Neuronal stem cell (in vitro differentiated cells): ENCODE results near the gene PTDSS2.

ENCODE experiments used
- DNase-seq: peaks from one replicate; pipeline ENCODE4 v3.0.0-alpha.2; 2013; ENCODE audit warnings: low spot score
- H2AFZ ChIP-seq: one replicate; pipeline ENCODE4 v1.6.1; 2013; ENCODE audit warnings: mild to moderate bottlenecking, low read length, inconsistent platforms
- H2AK5ac ChIP-seq: 2 replicates; pipeline ENCODE4 v1.6.1; 2013; ENCODE audit warnings: low read depth, mild to moderate bottlenecking, inconsistent platforms, low read length, moderate library complexity, mixed read lengths
- H2BK120ac ChIP-seq: 2 replicates; pipeline ENCODE4 v1.6.1; 2013; ENCODE audit warnings: low read depth, mild to moderate bottlenecking, inconsistent platforms, low read length, moderate library complexity, mixed read lengths
- H2BK12ac ChIP-seq: one replicate; pipeline ENCODE4 v1.6.1; 2013; ENCODE audit warnings: low read length, inconsistent platforms
- H2BK15ac ChIP-seq: 2 replicates; pipeline ENCODE4 v1.6.1; 2013; ENCODE audit warnings: mild to moderate bottlenecking, low read length, inconsistent platforms, mixed read lengths
- H2BK5ac ChIP-seq: one replicate; pipeline ENCODE4 v1.6.1; 2013; ENCODE audit warnings: inconsistent platforms, mild to moderate bottlenecking, low read length, moderate library complexity
- H3K14ac ChIP-seq: one replicate; pipeline ENCODE4 v1.6.1; 2013; ENCODE audit warnings: low read length, inconsistent platforms
- H3K18ac ChIP-seq: 2 replicates; pipeline ENCODE4 v1.6.1; 2013; ENCODE audit warnings: low read length, inconsistent platforms
- H3K23ac ChIP-seq: 2 replicates; pipeline ENCODE4 v1.6.1; 2013; ENCODE audit warnings: low read depth, mild to moderate bottlenecking, mixed read lengths, low read length, inconsistent platforms; ENCODE audit not compliant: poor library complexity
- H3K27ac ChIP-seq: replicated peaks from 3 replicates; pipeline ENCODE4 v1.5.1; 2013; ENCODE audit warnings: low read length, inconsistent platforms
- H3K27me3 ChIP-seq, 3 experiments: 2 replicates each; pipeline ENCODE4 v1.6.1; 2013; ENCODE audit warnings: low read length in 3 of 3, mild to moderate bottlenecking in 2 of 3, inconsistent platforms in 1 of 3, low read depth in 1 of 3, mixed read lengths in 1 of 3, moderate library complexity in 1 of 3; ENCODE audit not compliant: control insufficient read depth in 3 of 3, insufficient read depth in 3 of 3
- H3K36me3 ChIP-seq, 2 donors: replicated peaks in 1 of 2; 2 replicates each; pipeline ENCODE4 v1.6.1; 2013; ENCODE audit warnings: low read length in 2 of 2; ENCODE audit not compliant: control insufficient read depth in 2 of 2, insufficient read depth in 2 of 2
- H3K4ac ChIP-seq: 2 replicates; pipeline ENCODE4 v1.6.1; 2013; ENCODE audit warnings: inconsistent platforms, mild to moderate bottlenecking, low read length, moderate library complexity
- H3K4me1 ChIP-seq, 2 donors: 1 replicate in 1 of 2; 2 replicates in 1 of 2; pipeline ENCODE4 v1.6.1; 2013; ENCODE audit warnings: low read length in 2 of 2, low read depth in 1 of 2; ENCODE audit not compliant: control insufficient read depth in 2 of 2, insufficient read depth in 1 of 2
- H3K4me2 ChIP-seq: one replicate; pipeline ENCODE4 v1.6.1; 2013; ENCODE audit warnings: mild to moderate bottlenecking, low read length, inconsistent platforms; ENCODE audit not compliant: insufficient read depth, poor library complexity, severe bottlenecking
- H3K4me3 ChIP-seq, 2 donors: 2 replicates each; pipeline ENCODE4 v1.5.1; 2013; ENCODE audit warnings: low read length in 2 of 2, mild to moderate bottlenecking in 2 of 2, inconsistent platforms in 1 of 2, moderate library complexity in 1 of 2
- H3K79me1 ChIP-seq: one replicate; pipeline ENCODE4 v1.6.1; 2013; ENCODE audit warnings: low read depth, mild to moderate bottlenecking, inconsistent platforms, low read length, moderate library complexity
- H3K9ac ChIP-seq: one replicate; pipeline ENCODE4 v1.6.1; 2013; ENCODE audit warnings: mild to moderate bottlenecking, low read depth, low read length, inconsistent platforms; ENCODE audit not compliant: poor library complexity
- H3K9me3 ChIP-seq, 2 donors: replicated peaks in 1 of 2; 2 replicates each; pipeline versions ENCODE3 to v1.6.1; 2013; ENCODE audit warnings: low read length in 2 of 2, mild to moderate bottlenecking in 2 of 2, inconsistent platforms in 1 of 2, low read depth in 1 of 2, mixed read lengths in 1 of 2, moderate library complexity in 1 of 2; ENCODE audit not compliant: control insufficient read depth in 2 of 2, insufficient read depth in 1 of 2
- H4K8ac ChIP-seq: one replicate; pipeline ENCODE4 v1.6.1; 2013; ENCODE audit warnings: low read depth, mild to moderate bottlenecking, inconsistent platforms, low read length, moderate library complexity
- H4K91ac ChIP-seq: one replicate; pipeline ENCODE4 v1.6.1; 2013; ENCODE audit warnings: low read length, low read depth, mild to moderate bottlenecking, inconsistent platforms; ENCODE audit not compliant: poor library complexity
- WGBS, 2 donors: extraction: QIAGEN DNeasy Blood & Tissue Kit; methylation state at CpG; one replicate each; pipeline ENCODE4 v1.1.7; 2013; ENCODE audit warnings: missing lambda C conversion rate in 2 of 2, mixed read lengths in 1 of 2; ENCODE audit not compliant: insufficient read length in 2 of 2, insufficient replicate concordance in 1 of 2; ENCODE audit errors: extremely low coverage in 2 of 2; 5-methylcytosine and 5-hydroxymethylcytosine counted together

The PTDSS2 gene

DNA sequence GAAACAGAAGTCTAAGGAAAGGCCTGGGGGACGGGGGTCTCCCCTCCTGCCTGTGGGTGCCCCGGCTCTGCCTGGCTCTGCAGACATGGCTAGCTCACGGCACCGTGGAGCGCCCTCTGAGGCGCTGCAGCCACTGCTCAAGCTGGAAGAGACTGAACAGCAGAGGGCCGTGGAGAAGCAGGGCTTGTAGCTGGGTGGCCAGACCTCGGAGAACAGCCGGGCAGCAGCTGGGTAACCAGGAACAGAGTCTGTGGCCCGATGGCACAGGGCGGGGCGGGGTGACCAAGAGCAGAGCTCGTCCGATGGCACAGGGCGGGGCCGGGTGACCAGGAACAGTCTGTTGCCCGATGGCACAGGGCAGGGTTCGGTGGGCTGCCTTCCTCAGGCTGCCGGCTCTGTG, 38.9 kb downstream of the PTDSS2 start:
- Histone ChIP-seq H3K4ac (no peak overlapping the region), H3K18ac (no peak overlapping the region), H2BK12ac (no peak overlapping the region), H3K23ac (no peak overlapping the region), H3K79me1 (peaks cover 18% of the 10 kb centered on the region), H3K27ac (no peak overlapping the region), H2AFZ (no peak overlapping the region), H3K4me1 (no peaks in the 10 kb centered on the region), H3K4me3 (no peak overlapping the region), H3K27me3 (no peaks in the 10 kb centered on the region), H4K91ac (no peak overlapping the region), H3K9ac (no peak overlapping the region), H2BK120ac (no peak overlapping the region), H4K8ac (no peak overlapping the region), H3K9me3 (peaks cover 0 to 2% of the 10 kb centered on the region in 2 donors), H3K4me2 (no peak overlapping the region), H2AK5ac (no peak overlapping the region), H3K36me3 (peaks cover 14 to 34% of the 10 kb centered on the region in 2 donors), H3K14ac (no peak overlapping the region), H2BK15ac (no peak overlapping the region), H2BK5ac (no peak overlapping the region)
- DNase-seq: no peak
- no CpG with 5 or more reads among the region's 19 CpGs for WGBS, 2 donors

DNA sequence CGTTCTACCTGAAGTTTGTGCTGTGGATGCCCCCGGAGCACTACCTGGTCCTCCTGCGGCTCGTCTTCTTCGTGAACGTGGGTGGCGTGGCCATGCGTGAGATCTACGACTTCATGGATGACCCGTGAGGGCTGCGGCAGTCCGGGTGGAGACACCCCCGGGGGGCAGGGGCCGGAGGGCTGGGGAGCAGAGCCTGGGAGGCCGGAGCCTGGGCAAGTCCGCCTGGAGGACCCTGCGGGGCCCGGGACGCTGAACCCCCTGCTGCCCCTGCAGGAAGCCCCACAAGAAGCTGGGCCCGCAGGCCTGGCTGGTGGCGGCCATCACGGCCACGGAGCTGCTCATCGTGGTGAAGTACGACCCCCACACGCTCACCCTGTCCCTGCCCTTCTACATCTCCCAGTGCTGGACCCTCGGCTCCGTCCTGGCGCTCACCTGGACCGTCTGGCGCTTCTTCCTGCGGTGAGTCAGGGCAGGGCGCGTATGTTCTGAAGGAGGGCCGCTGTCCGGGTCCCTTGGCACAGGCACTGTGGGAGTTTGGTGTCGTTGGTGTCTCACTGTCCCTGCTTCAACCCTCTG, 39.6 kb downstream of the PTDSS2 start:
- no peak overlapping the region for H3K4me2 ChIP-seq
- WGBS, 2 donors: no CpG with 5 or more reads among the region's 37 CpGs
- no peaks in the 10 kb centered on the region for H3K4me1 ChIP-seq
- H2AK5ac ChIP-seq: no peak overlapping the region
- peaks cover 14 to 40% of the 10 kb centered on the region in 2 donors for H3K36me3 ChIP-seq
- no peak overlapping the region for H2BK12ac ChIP-seq
- H3K4me3 ChIP-seq: no peak overlapping the region
- H2BK5ac ChIP-seq: no peak overlapping the region
- no peak overlapping the region for H3K23ac ChIP-seq
- H3K27me3 ChIP-seq: no peaks in the 10 kb centered on the region
- peak overlapping the region; percentile 17 for H4K8ac ChIP-seq
- no peak for DNase-seq
- H2AFZ ChIP-seq: no peak overlapping the region
- no peak overlapping the region for H3K4ac ChIP-seq
- H3K9ac ChIP-seq: no peak overlapping the region
- H3K14ac ChIP-seq: no peak overlapping the region
- no peak overlapping the region for H3K27ac ChIP-seq
- H2BK15ac ChIP-seq: no peak overlapping the region
- H3K9me3 ChIP-seq: no peaks in the 10 kb centered on the region
- H4K91ac ChIP-seq: no peak overlapping the region
- no peak overlapping the region for H3K18ac ChIP-seq
- peaks cover 14% of the 10 kb centered on the region for H3K79me1 ChIP-seq
- no peak overlapping the region for H2BK120ac ChIP-seq

DNA sequence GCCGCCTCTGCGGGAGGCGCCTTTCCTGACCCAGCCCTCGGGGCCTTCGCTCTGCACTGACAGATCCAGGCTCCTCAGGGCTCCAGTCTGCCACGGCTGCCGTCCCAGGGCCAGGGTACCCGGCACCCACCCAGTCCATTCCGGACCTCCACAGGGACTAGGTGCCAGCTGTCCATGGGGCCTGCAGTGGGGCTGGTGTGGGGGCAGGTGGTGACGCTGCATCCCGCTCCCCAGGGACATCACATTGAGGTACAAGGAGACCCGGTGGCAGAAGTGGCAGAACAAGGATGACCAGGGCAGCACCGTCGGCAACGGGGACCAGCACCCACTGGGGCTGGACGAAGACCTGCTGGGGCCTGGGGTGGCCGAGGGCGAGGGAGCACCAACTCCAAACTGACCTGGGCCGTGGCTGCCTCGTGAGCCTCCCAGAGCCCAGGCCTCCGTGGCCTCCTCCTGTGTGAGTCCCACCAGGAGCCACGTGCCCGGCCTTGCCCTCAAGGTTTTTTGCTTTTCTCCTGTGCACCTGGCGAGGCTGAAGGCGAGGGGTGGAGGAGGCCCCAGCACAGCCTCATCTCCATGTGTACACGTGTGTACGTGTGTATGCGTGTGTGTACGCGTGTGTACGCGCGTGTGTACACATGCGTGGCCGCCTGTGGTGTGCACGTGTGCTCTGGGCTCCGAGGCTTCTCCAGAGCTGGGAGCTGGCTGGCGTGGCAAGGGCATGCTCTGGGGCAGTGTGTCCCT, 40.3 kb downstream of the PTDSS2 start:
- H3K79me1 ChIP-seq: peaks cover 11% of the 10 kb centered on the region
- no peaks in the 10 kb centered on the region for H3K9me3 ChIP-seq
- no peak overlapping the region for H4K8ac ChIP-seq
- H2AFZ ChIP-seq: no peak overlapping the region
- WGBS, 2 donors: no CpG with 5 or more reads among the region's 38 CpGs
- no peak overlapping the region for H3K27ac ChIP-seq
- no peak overlapping the region for H2BK12ac ChIP-seq
- peak overlapping the region; percentile 60 for H3K9ac ChIP-seq
- H2BK5ac ChIP-seq: no peak overlapping the region
- no peak overlapping the region for H2AK5ac ChIP-seq
- H2BK15ac ChIP-seq: no peak overlapping the region
- H3K36me3 ChIP-seq: peaks cover 19 to 47% of the 10 kb centered on the region in 2 donors
- no peak overlapping the region for H3K4me3 ChIP-seq
- H3K4ac ChIP-seq: no peak overlapping the region
- no peaks in the 10 kb centered on the region for H3K4me1 ChIP-seq
- H3K18ac ChIP-seq: no peak overlapping the region
- peak overlapping the region; percentile 72 for H4K91ac ChIP-seq
- no peak overlapping the region for H2BK120ac ChIP-seq
- peak overlapping the region; percentile 56 for H3K14ac ChIP-seq
- H3K4me2 ChIP-seq: no peak overlapping the region
- H3K27me3 ChIP-seq: no peaks in the 10 kb centered on the region
- no peak overlapping the region for H3K23ac ChIP-seq
- no peak for DNase-seq

GRCh38 chr11:490930-491260, 40.8 kb downstream of the PTDSS2 start:
- Histone ChIP-seq H2BK15ac (no peak overlapping the region), H3K4me3 (no peak overlapping the region), H3K9me3 (no peaks in the 10 kb centered on the region), H3K79me1 (peaks cover 8% of the 10 kb centered on the region), H3K27me3 (no peaks in the 10 kb centered on the region), H3K18ac (no peak overlapping the region), H3K27ac (no peak overlapping the region), H3K9ac (peak overlapping the region; percentile 60), H4K91ac (no peak overlapping the region), H3K4me1 (no peaks in the 10 kb centered on the region), H2BK120ac (no peak overlapping the region), H2BK5ac (no peak overlapping the region), H3K36me3 (peaks cover 23 to 51% of the 10 kb centered on the region in 2 donors), H3K4me2 (no peak overlapping the region), H4K8ac (no peak overlapping the region), H3K23ac (no peak overlapping the region), H2AK5ac (no peak overlapping the region), H3K14ac (no peak overlapping the region), H2AFZ (no peak overlapping the region), H2BK12ac (no peak overlapping the region), H3K4ac (no peak overlapping the region)
- no peak for DNase-seq
- no CpG with 5 or more reads among the region's 15 CpGs for WGBS, 2 donors
